ENCODE measurements around the gene MMP20.
A peak's percentile ranks its signal among the peaks of the same experiment; 100 is the strongest.

Gene MMP20

GRCh38 chr11:102600666-102601065, 24.5 kb downstream of the MMP20 start:
- no peak overlapping the region for H3K4me3 ChIP-seq (ENCODE audit: low read depth, low read length)
- POLR2A ChIA-PET: no interaction called here
- CTCF ChIA-PET: no interaction called here
- H3K27ac ChIP-seq (ENCODE audit: extremely low read depth, low read depth, low read length): no peak overlapping the region
- no peaks in the 10 kb centered on the region for H3K4me1 ChIP-seq (ENCODE audit: control insufficient read depth, insufficient read depth, low read length)
- H3K9me3 ChIP-seq (ENCODE audit: control insufficient read depth, insufficient read depth, low read depth, low read length): no peaks in the 10 kb centered on the region
- TF ChIP-seq ZBTB6 (tag by site-specific recombination; IDR thresholded peaks at IDR 0.05) (no peak), ZNF768 (tag by site-specific recombination; IDR thresholded peaks at IDR 0.05) (no peak), PBX3 (CRISPR knock-in tag; IDR thresholded peaks at IDR 0.05) (no peak), ZNF610 (tag by site-specific recombination; IDR thresholded peaks at IDR 0.05; ENCODE audit: borderline replicate concordance) (no peak), ZNF701 (tag by site-specific recombination; IDR thresholded peaks at IDR 0.05) (no peak), ZNF404 (tag by site-specific recombination; IDR thresholded peaks at IDR 0.05) (no peak), ZNF830 (tag by site-specific recombination; IDR thresholded peaks at IDR 0.05; ENCODE audit: low read depth) (no peak), ZBTB11 (tag by site-specific recombination; conservative IDR thresholded peaks at IDR 0.05; ENCODE audit: low read depth) (no peak), ZNF561 (tag by site-specific recombination; IDR thresholded peaks at IDR 0.05; ENCODE audit: borderline replicate concordance) (no peak), GLI4 (tag by site-specific recombination; IDR thresholded peaks at IDR 0.05) (no peak), GLIS2 (tag by site-specific recombination; IDR thresholded peaks at IDR 0.05) (no peak), ZNF354C (tag by site-specific recombination; IDR thresholded peaks at IDR 0.05; ENCODE audit: borderline replicate concordance, low read depth) (no peak), ZNF707 (tag by site-specific recombination; IDR thresholded peaks at IDR 0.05) (no peak), ZNF747 (tag by site-specific recombination; IDR thresholded peaks at IDR 0.05) (no peak), ZNF792 (tag by site-specific recombination; IDR thresholded peaks at IDR 0.05) (no peak), ZSCAN5A (tag by site-specific recombination; IDR thresholded peaks at IDR 0.05) (no peak)
- H3K36me3 ChIP-seq (ENCODE audit: control insufficient read depth in 2 of 2, insufficient read depth in 1 of 2, low read length in 2 of 2): no peaks in the 10 kb centered on the region

- POLR2A ChIA-PET: no interaction called here
- CTCF ChIA-PET: no interaction called here
- Histone ChIP-seq H3K27ac (ENCODE audit: extremely low read depth, low read depth, low read length) (no peak overlapping the region; the same call in 1 of the 2 replicates), H3K4me1 (ENCODE audit: control insufficient read depth, insufficient read depth, low read length) (no peaks in the 10 kb centered on the region), H3K9me3 (ENCODE audit: control insufficient read depth, insufficient read depth, low read depth, low read length) (no peaks in the 10 kb centered on the region), H3K36me3 (ENCODE audit: control insufficient read depth in 2 of 2, insufficient read depth in 1 of 2, low read length in 2 of 2) (no peaks in the 10 kb centered on the region), H3K4me3 (ENCODE audit: low read depth, low read length) (no peak overlapping the region)
- TF ChIP-seq ZBTB26 (tag by site-specific recombination; optimal IDR thresholded peaks at IDR 0.05) (no peak), ZNF366 (tag by site-specific recombination; conservative IDR thresholded peaks at IDR 0.05) (peak; percentile 56), TCF7L2 (IDR thresholded peaks at IDR 0.05; ENCODE audit: borderline replicate concordance, low read depth, low read length) (0 out of 2 replicates have a peak, but pooled peaks have one; percentile 33), ZFP37 (tag by site-specific recombination; IDR thresholded peaks at IDR 0.05) (no peak), SETDB1 (IDR thresholded peaks at IDR 0.05; ENCODE audit: insufficient read length, low read length) (no peak), HIC1 (tag by site-specific recombination; IDR thresholded peaks at IDR 0.05) (no peak), ZBTB20 (tag by site-specific recombination; IDR thresholded peaks at IDR 0.05) (no peak), ZNF549 (tag by site-specific recombination; IDR thresholded peaks at IDR 0.05) (no peak), ZNF174 (tag by site-specific recombination; IDR thresholded peaks at IDR 0.05) (no peak), SCRT2 (tag by site-specific recombination; IDR thresholded peaks at IDR 0.05) (no peak)
These were observed 25.4 kb downstream of the MMP20 start for GRCh38 chr11:102599642-102600261.

Measured in HEK293 (cell line).